Esophagus squamous epithelium (tissue), 5 donors: Measurements from ENCODE around the gene PTPRS. TPM values are rescaled to one million over a fixed set of nuclear protein-coding genes. Genes with fewer than 3 reads are reported as not detected.

Experiments
- DNase-seq: peaks from one replicate; lab custom pipeline; 2025; lab: John Stamatoyannopoulos, UW
- H3K27ac ChIP-seq, 4 donors: fragments of 200-600 bp; sonication (generic); one replicate each; pipeline ENCODE4 v1.5.1; 2016 to 2019; ENCODE audit warnings: mild to moderate bottlenecking in 1 of 4
- H3K27me3 ChIP-seq, 4 donors: fragments of 200-600 bp; sonication (generic); 1 replicate in 3 of 4; 2 replicates in 1 of 4; pipeline versions ENCODE4 v1.5.1 to v1.6.0; 2017 to 2021; ENCODE audit warnings: antibody characterized with exemption in 1 of 4
- H3K36me3 ChIP-seq, 3 donors: fragments of 200-600 bp; sonication (generic); one replicate each; pipeline ENCODE4 v1.5.1; 2016 to 2019
- H3K4me1 ChIP-seq, 3 donors: fragments of 200-600 bp; sonication (generic); one replicate each; pipeline ENCODE4 v1.5.1; 2017 to 2019
- H3K4me3 ChIP-seq, 4 donors: fragments of 200-600 bp; sonication (generic); 1 replicate in 3 of 4; 2 replicates in 1 of 4; pipeline ENCODE4 v1.5.1; 2016 to 2019; ENCODE audit warnings: mild to moderate bottlenecking in 2 of 4, moderate library complexity in 1 of 4
- H3K9me3 ChIP-seq, 3 donors: fragments of 200-600 bp; sonication (generic); one replicate each; pipeline ENCODE4 v1.5.1; 2016 to 2019
- CTCF ChIP-seq, 6 experiments: fragments of 450-650 bp in 4 of 6; fragments of 200-600 bp in 2 of 6; sonication (generic) in 2 of 6; IDR thresholded peaks; one replicate each; pipeline ENCODE4 v1.5.1; 2016 to 2019; ENCODE audit warnings: antibody characterized with exemption in 6 of 6, mild to moderate bottlenecking in 4 of 6, moderate library complexity in 4 of 6
- POLR2A ChIP-seq, 4 donors: fragments of 450-650 bp; IDR thresholded peaks; one replicate each; pipeline ENCODE4 v1.6.1; 2017; ENCODE audit warnings: antibody characterized with exemption in 4 of 4, mild to moderate bottlenecking in 4 of 4, moderate library complexity in 3 of 4
- WGBS, 2 donors: methylation state at CpG; one replicate each; pipeline ENCODE4 v1.1.5; 2018; 5-methylcytosine and 5-hydroxymethylcytosine counted together
- intact Hi-C: fragments of 100-400 bp; cut with DNase I; formaldehyde crosslinking; loops from one replicate; pipeline ENCODE4 v1.15.0; 2022
- total RNA-seq, 4 donors: library from RNA; depleted of rRNA; stranded (reverse); fragments of >200 nt; gene quantifications; one replicate each; pipeline ENCODE4 v1.1.0, GENCODE V29; 2016
- donor health status: DM: yes; HTN: yes; CAD: no.

Gene PTPRS
- total RNA-seq, 4 donors from 2014 or later, result 61.7 to 173 (median 86.6) TPM

- Histone ChIP-seq H3K4me1 (peaks cover 9 to 17% (median 11%) of the 10 kb centered on the region in 3 donors), H3K27ac (no peak overlapping the region), H3K36me3 (no peaks in the 10 kb centered on the region), H3K27me3 (no peaks in the 10 kb centered on the region), H3K9me3 (no peaks in the 10 kb centered on the region), H3K4me3 (no peak overlapping the region)
- WGBS, 2 donors, result 25 to 41% methylated on average over 4 to 5 of the region's 17 CpGs
- intact Hi-C loops, result no loop called here
- DNase-seq, result no peak
- TF ChIP-seq CTCF (IDR thresholded peaks at IDR 0.05), result no peak
- no peak for TF ChIP-seq POLR2A (IDR thresholded peaks at IDR 0.05)
These were observed 27.3 kb downstream of the PTPRS start for GRCh38 chr19:5313307-5313706.

- intact Hi-C loops, result no loop called here
- Histone ChIP-seq H3K9me3 (no peaks in the 10 kb centered on the region), H3K36me3 (no peaks in the 10 kb centered on the region), H3K4me1 (peaks cover 13 to 24% (median 13%) of the 10 kb centered on the region in 3 donors), H3K27me3 (no peaks in the 10 kb centered on the region), H3K27ac (no peak overlapping the region), H3K4me3 (no peak overlapping the region)
- TF ChIP-seq CTCF (IDR thresholded peaks at IDR 0.05) (no peak), POLR2A (IDR thresholded peaks at IDR 0.05) (no peak)
- 93 to 96% methylated on average over 8 of the region's 8 CpGs for WGBS, 2 donors
- DNase-seq, result no peak
These were observed 28.6 kb downstream of the PTPRS start for GRCh38 chr19:5312058-5312457.

GRCh38 chr19:5309438-5310204, 31.0 kb downstream of the PTPRS start:
- WGBS, 2 donors, result 38 to 52% methylated on average over 16 of the region's 17 CpGs
- intact Hi-C loops, result no loop called here

GRCh38 chr19:5308451-5309437, 31.9 kb downstream of the PTPRS start:
- H3K27ac ChIP-seq, result peak overlapping the region; percentile 71 to 88 (median 81)
- H3K36me3 ChIP-seq, result no peaks in the 10 kb centered on the region
- no peaks in the 10 kb centered on the region for H3K27me3 ChIP-seq
- intact Hi-C loops, result no loop called here
- DNase-seq, result no peak
- WGBS, 2 donors, result 14 to 26% methylated on average over 16 to 17 of the region's 21 CpGs
- H3K4me3 ChIP-seq, result peak overlapping the region; percentile 10 to 55 (median 33)
- H3K4me1 ChIP-seq, result peaks cover 13 to 24% (median 13%) of the 10 kb centered on the region in 3 donors
- no peak for TF ChIP-seq CTCF (IDR thresholded peaks at IDR 0.05)
- peak in 2 of 4 donors; percentile 86 to 87 for TF ChIP-seq POLR2A (IDR thresholded peaks at IDR 0.05)
- H3K9me3 ChIP-seq, result no peaks in the 10 kb centered on the region

More at GRCh38 chr19:5309438-5310204, 31.0 kb downstream of the PTPRS start:
- Histone ChIP-seq H3K36me3 (no peaks in the 10 kb centered on the region), H3K9me3 (no peaks in the 10 kb centered on the region), H3K4me1 (peaks cover 13 to 24% (median 13%) of the 10 kb centered on the region in 3 donors), H3K4me3 (no peak overlapping the region), H3K27me3 (no peaks in the 10 kb centered on the region), H3K27ac (peak overlapping the region; percentile 71 to 88 (median 81))
- TF ChIP-seq CTCF (IDR thresholded peaks at IDR 0.05) (no peak), POLR2A (IDR thresholded peaks at IDR 0.05) (no peak)
- DNase-seq, result no peak
